ENCODE measurements around the gene ABCC4. TPM values are rescaled to one million over a fixed set of nuclear protein-coding genes. Genes with fewer than 3 reads are reported as not detected.

Gene ABCC4
- total RNA-seq, 1 donor from 2014 or later = 13.3 TPM

GRCh38 chr13:95325485-95325884, 24.2 kb upstream of the ABCC4 start:
- H3K4me3 ChIP-seq = no peak overlapping the region
- no peak for DNase-seq (ENCODE audit: extremely low spot score in 2 of 2)
- H3K36me3 ChIP-seq = no peaks in the 10 kb centered on the region
- no peaks in the 10 kb centered on the region for H3K27me3 ChIP-seq
- H3K27ac ChIP-seq = no peak overlapping the region
- no peaks in the 10 kb centered on the region for H3K9me3 ChIP-seq
- no peak for TF ChIP-seq CTCF (IDR thresholded peaks at IDR 0.05)
- no peak for TF ChIP-seq POLR2A (IDR thresholded peaks at IDR 0.05)
- no peak for TF ChIP-seq POLR2AphosphoS5 (IDR thresholded peaks at IDR 0.05; ENCODE audit: insufficient read depth in 1 of 2, low read depth in 1 of 2)
- H3K4me1 ChIP-seq = no peaks in the 10 kb centered on the region
- intact Hi-C loops (cut with DNase I) = no loop called here

- TF ChIP-seq POLR2A (IDR thresholded peaks at IDR 0.05) (no peak), CTCF (IDR thresholded peaks at IDR 0.05) (no peak), POLR2AphosphoS5 (IDR thresholded peaks at IDR 0.05; ENCODE audit: insufficient read depth in 1 of 2, low read depth in 1 of 2) (no peak)
- no peak overlapping the region for H3K4me3 ChIP-seq
- intact Hi-C loops (cut with DNase I) = no loop called here
- H3K27me3 ChIP-seq = no peaks in the 10 kb centered on the region
- H3K36me3 ChIP-seq = no peaks in the 10 kb centered on the region
- H3K9me3 ChIP-seq = no peaks in the 10 kb centered on the region
- no peaks in the 10 kb centered on the region for H3K4me1 ChIP-seq
- DNase-seq (ENCODE audit: extremely low spot score in 2 of 2) = no peak
- H3K27ac ChIP-seq = no peak overlapping the region
Measured at GRCh38 chr13:95323930-95324662, 22.8 kb upstream of the ABCC4 start.

- no peak overlapping the region for H3K27ac ChIP-seq
- no peak for DNase-seq (ENCODE audit: extremely low spot score in 2 of 2)
- no peaks in the 10 kb centered on the region for H3K9me3 ChIP-seq
- TF ChIP-seq CTCF (IDR thresholded peaks at IDR 0.05) = no peak
- intact Hi-C loops (cut with DNase I) = no loop called here
- H3K4me1 ChIP-seq = no peaks in the 10 kb centered on the region
- H3K27me3 ChIP-seq = no peaks in the 10 kb centered on the region
- H3K36me3 ChIP-seq = no peaks in the 10 kb centered on the region
- no peak overlapping the region for H3K4me3 ChIP-seq
Measured at GRCh38 chr13:95319551-95320274, 18.5 kb upstream of the ABCC4 start.

GRCh38 chr13:95317039-95317989, 16.1 kb upstream of the ABCC4 start:
- H3K27ac ChIP-seq = no peak overlapping the region
- H3K27me3 ChIP-seq = no peaks in the 10 kb centered on the region
- H3K4me3 ChIP-seq = no peak overlapping the region
- intact Hi-C loops (cut with DNase I) = no loop called here
- no peak for TF ChIP-seq POLR2AphosphoS5 (IDR thresholded peaks at IDR 0.05; ENCODE audit: insufficient read depth in 1 of 2, low read depth in 1 of 2)
- no peak for TF ChIP-seq POLR2A (IDR thresholded peaks at IDR 0.05)
- no peak for TF ChIP-seq CTCF (IDR thresholded peaks at IDR 0.05)
- H3K9me3 ChIP-seq = no peaks in the 10 kb centered on the region
- no peaks in the 10 kb centered on the region for H3K36me3 ChIP-seq
- DNase-seq (ENCODE audit: extremely low spot score in 2 of 2) = no peak
- H3K4me1 ChIP-seq = no peaks in the 10 kb centered on the region

All from vagina (tissue), 2 donors.